Measurements from ENCODE around the gene BPI. TPM values are rescaled to one million over a fixed set of nuclear protein-coding genes. Genes with fewer than 3 reads are reported as not detected.
A peak's percentile ranks its signal among the peaks of the same experiment; 100 is the strongest.

BPI gene
- total RNA-seq, 4 donors from 2014 or later, result 0.27 to 11.5 (median 3.5) TPM; not detected in 1

DNA sequence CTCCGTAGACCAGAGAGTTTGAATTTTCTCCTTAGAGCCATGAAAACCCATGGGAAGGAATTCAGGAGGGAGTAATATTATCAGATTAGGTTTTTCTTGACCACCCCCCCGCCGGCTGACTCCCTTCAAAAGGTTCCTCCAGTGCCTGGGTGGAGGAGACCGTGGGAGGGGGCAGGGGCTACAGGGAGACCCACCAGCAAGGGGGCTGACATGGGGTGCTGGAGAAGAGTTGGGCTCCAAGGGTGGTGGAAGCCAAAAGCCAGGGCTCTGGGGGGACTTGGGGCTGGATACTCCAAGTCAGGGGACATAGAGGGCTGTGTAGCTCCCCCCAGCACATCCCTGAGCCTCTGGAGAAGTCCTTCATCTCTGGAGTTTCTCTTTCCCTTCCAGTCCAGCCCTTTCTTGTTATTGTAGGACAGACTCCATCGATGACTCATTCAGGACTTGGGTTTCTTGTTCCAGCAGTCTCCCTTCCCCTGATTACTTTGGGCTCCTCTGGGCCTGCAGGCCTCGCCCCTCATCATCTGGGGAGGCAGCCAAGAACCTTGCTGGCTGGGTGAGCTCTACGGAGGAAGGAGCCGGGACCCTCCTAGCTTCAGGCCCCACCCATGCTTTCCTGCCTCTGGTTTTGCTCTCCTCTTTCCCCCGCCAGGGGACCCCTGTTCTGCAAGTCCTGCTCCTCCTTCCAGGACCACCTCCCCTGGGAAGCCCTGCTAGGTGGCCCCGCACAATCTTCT is 32.9 kb upstream of the BPI start:
- H3K27me3 ChIP-seq, result no peaks in the 10 kb centered on the region
- TF ChIP-seq CTCF (IDR thresholded peaks at IDR 0.05) (no peak), POLR2A (IDR thresholded peaks at IDR 0.05) (no peak)
- intact Hi-C loops (cut with DNase I; ENCODE audit: low total_unique reads), result no loop called here
- no peaks in the 10 kb centered on the region for H3K36me3 ChIP-seq
- peak overlapping the region; percentile 54 to 76 for H3K27ac ChIP-seq
- no peak overlapping the region for H3K4me3 ChIP-seq
- peak; percentile 50 to 67 for DNase-seq
- H3K9me3 ChIP-seq, result no peaks in the 10 kb centered on the region
- no peaks in the 10 kb centered on the region for H3K4me1 ChIP-seq

- Histone ChIP-seq H3K4me3 (no peak overlapping the region), H3K4me1 (no peaks in the 10 kb centered on the region), H3K27me3 (no peaks in the 10 kb centered on the region), H3K9me3 (no peaks in the 10 kb centered on the region), H3K27ac (peak overlapping the region; percentile 54 to 76), H3K36me3 (no peaks in the 10 kb centered on the region)
- TF ChIP-seq POLR2A (IDR thresholded peaks at IDR 0.05), result no peak
- DNase-seq, result no peak
- intact Hi-C loops (cut with DNase I; ENCODE audit: low total_unique reads), result no loop called here
These were observed 32.3 kb upstream of the BPI start for GRCh38 chr20:38271608-38272120.

DNA sequence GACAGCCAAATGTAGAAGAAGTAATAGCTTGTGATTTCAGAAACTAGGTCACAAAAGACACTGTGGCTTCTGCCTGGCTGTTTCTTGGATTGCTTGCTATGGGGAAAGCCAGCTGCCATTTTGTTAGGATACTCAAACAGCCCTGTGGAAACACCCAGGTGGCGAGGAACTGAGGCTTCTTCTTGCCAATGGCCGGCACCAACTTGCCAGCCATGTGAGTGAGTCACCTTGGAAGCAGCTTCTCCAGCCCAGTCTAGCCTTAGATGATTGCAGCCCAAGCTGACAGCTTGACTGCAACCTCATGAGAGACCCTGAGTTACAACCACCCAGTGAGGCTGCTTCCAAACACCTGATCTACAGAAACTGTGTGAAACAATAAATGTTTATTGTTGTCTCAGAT is 31.6 kb upstream of the BPI start:
- TF ChIP-seq CTCF (IDR thresholded peaks at IDR 0.05) (no peak), POLR2A (IDR thresholded peaks at IDR 0.05) (no peak)
- H3K4me1 ChIP-seq, result no peaks in the 10 kb centered on the region
- H3K9me3 ChIP-seq, result no peaks in the 10 kb centered on the region
- H3K36me3 ChIP-seq, result no peaks in the 10 kb centered on the region
- H3K27ac ChIP-seq, result peak overlapping the region in 1 of 2 donors; percentile 30
- no peak overlapping the region for H3K4me3 ChIP-seq
- intact Hi-C loops (cut with DNase I; ENCODE audit: low total_unique reads), result no loop called here
- no peaks in the 10 kb centered on the region for H3K27me3 ChIP-seq
- DNase-seq, result no peak

DNA sequence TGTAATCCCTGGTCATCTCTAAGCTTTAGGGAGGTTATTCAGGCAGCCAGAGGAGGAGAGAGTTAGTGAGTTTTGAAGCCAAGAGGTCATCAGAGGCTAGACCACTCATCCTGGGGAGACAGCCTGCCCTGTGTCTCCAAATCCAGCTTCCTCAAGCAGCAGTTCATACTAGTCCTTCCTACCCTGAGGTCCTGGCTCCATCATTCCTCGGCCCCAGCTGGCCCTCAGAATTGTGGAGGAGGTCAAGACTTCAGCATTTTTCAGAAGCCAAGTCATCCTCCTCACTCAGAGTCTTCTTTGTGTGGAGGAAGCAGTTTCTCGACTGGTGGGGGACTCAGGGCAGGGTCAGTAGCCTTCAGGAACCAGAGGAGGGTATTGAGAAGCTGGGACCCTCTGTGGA is 31.0 kb upstream of the BPI start:
- Histone ChIP-seq H3K4me3 (no peak overlapping the region), H3K9me3 (no peaks in the 10 kb centered on the region), H3K27ac (peak overlapping the region in 1 of 2 donors; percentile 55), H3K36me3 (no peaks in the 10 kb centered on the region), H3K27me3 (no peaks in the 10 kb centered on the region), H3K4me1 (no peaks in the 10 kb centered on the region)
- intact Hi-C loops (cut with DNase I; ENCODE audit: low total_unique reads), result no loop called here
- peak; percentile 38 to 50 for DNase-seq
- TF ChIP-seq CTCF (IDR thresholded peaks at IDR 0.05) (no peak), POLR2A (IDR thresholded peaks at IDR 0.05) (no peak)

DNA sequence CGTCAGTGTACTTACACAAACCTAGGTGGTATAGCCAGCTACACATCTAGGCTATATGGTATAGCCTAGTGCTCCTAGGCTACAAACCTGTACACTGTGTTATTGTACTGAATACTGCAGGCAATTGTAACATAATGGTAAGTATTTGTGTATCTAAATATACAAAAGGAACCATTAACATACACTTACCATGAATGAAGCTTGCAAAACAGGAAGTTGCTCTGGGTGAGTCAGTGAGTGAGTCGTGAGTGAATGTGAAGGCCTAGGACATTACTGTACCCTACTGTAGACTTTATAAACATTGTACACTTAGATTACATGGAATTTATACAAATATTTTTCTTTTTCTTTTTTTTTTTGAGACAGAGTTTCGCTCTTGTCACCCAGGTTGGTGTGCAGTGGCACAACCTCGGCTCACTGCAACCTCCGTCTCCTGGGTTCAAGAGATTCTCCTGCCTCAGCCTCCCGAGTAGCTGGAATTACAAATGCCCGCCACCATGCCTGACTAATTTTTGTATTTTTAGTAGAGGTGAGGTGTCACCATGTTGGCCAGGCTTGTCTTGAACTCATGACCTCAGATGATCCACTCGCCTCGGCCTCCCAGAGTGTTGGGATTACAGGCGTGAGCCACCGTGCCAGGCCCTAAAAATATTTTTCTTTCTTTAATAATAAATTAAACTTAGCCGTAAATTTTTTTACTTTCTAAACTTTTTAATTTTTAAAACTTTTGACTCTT is 28.0 kb upstream of the BPI start:
- no peak overlapping the region for H3K27ac ChIP-seq
- intact Hi-C loops (cut with DNase I; ENCODE audit: low total_unique reads), result no loop called here
- no peaks in the 10 kb centered on the region for H3K27me3 ChIP-seq
- no peaks in the 10 kb centered on the region for H3K9me3 ChIP-seq
- no peaks in the 10 kb centered on the region for H3K36me3 ChIP-seq
- TF ChIP-seq CTCF (IDR thresholded peaks at IDR 0.05), result no peak
- TF ChIP-seq POLR2A (IDR thresholded peaks at IDR 0.05), result no peak
- no peaks in the 10 kb centered on the region for H3K4me1 ChIP-seq
- H3K4me3 ChIP-seq, result no peak overlapping the region
- DNase-seq, result no peak
